Suppressor macrophage (primary cell): Measurements from ENCODE around the gene TMED7.
"Not testable (repeated sequence)": the region's sequence is repeated elsewhere in the genome, so short reads cannot be mapped to it uniquely, and the experiment has no call there.

ENCODE experiments used
- DNase-seq, 4 experiments: peaks; one replicate each; pipeline ENCODE4 v3.0.0-alpha.2; 2020 to 2022
- total RNA-seq, 17 experiments: gene quantifications; one replicate each; lab custom pipeline; 2026; ENCODE audit warnings: mixed read lengths in 6 of 17, inconsistent platforms in 3 of 17; lab: John Stamatoyannopoulos, UW

The TMED7 gene
- total RNA-seq, result 41.1 to 255 (median 159) reads per million in 17 experiments

- DNase-seq, result peak; percentile 100
These were observed at the start of gene TMED7 for GRCh38 chr5:115625579-115626444. TMED7 (minus strand) TSS chr5:115626036; CDS start chr5:115625792, 244 bp downstream.

- DNase-seq, result not testable (repeated sequence)
These were observed 48.9 kb upstream of the TMED7 start for GRCh38 chr5:115674782-115675181.

DNA sequence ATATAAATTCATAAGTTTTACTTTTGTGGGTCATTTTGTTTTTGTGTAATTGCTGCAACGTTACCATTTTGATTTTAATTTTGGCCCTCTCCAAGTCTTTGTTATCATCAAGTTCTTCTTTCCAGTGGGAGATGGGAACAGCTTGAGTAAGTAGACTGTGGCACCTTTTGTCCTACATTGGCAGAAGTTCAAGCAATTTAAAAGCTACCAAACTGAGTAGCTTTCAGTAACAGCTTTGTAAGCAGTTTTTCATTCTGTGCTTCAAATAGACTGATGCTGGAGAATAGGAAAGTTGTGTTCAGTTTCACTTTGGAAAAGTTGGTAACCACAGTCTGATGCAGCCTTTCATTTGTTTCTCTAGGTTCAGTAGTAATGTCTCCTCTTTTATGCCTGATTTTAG, 47.8 kb upstream of the TMED7 start:
- no peak for DNase-seq

- no peak for DNase-seq
These were observed 46.1 kb upstream of the TMED7 start for GRCh38 chr5:115671939-115672338.

DNA sequence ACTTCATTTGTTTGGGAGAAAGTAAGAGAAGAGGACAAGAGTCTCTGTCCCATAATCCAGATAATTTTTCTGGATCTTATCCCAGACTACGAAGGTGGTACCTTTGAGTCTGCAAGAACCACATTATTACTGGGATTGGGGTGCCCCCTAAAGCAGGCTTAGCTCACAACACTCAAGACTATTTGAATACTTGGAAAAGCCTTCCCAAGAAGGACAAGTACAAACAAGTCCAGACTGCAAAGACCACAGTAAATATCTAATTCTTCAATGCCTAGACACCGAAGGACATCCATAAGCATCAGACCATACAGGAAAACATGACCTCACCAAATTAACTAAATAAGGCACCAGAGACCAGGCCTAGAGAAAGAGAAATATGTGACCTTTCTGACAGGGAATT, 40.2 kb upstream of the TMED7 start:
- DNase-seq, result no peak

GRCh38 chr5:115661563-115661962, 35.7 kb upstream of the TMED7 start:
- no peak for DNase-seq

- DNase-seq, result no peak
These were observed 35.3 kb upstream of the TMED7 start for GRCh38 chr5:115661101-115661500.

DNA sequence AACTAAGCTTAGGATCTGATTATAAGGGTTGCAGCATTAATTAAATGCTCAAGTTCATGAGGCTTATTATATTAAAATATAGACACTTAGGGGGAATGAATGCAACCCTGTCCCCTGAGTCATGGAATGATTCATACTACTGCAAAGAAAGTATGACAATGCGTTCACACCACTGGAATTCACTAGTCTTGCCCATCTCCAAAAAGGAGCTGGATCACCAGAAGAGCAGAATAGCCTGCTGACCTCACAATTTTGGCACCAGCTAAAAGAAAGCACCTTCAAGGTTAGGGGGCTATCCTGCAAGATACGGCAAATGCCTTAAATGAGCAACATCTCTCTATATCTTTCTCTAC, 32.0 kb upstream of the TMED7 start:
- no peak for DNase-seq

DNA sequence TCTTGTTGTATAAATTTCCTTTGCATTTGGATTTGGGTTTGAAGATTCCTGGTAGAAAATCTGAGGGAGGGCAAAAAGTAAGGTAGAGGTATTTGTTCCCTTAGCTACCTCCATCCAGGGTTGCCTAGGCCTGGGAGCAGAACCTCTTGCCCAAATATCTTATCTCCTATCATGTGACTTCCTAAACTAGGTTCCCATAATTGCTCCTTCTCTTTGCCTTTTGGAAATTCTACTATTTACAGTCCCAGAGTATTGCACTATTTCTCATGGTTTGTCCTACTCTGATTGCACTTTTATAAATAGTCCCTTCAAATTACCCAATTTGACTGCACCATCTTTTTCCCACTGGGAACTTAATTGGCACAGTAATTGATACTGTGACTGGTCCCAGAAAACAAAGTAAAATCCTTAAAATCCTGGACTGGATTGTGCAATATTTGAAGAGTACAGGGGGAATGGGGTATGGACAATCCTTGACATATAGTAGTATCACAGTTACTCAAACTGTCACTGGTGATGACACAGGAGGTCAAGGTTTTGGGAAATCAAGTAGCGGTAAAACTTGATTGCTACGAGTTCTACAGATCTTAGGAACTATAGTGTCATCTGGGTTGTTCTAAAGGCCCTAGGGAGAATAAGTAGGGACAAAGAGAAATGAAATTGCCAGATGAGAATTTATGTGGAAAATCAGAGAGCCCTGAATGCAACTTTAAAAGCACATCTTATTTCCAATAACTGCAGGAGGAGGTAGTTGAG, 31.5 kb upstream of the TMED7 start:
- DNase-seq, result no peak

DNA sequence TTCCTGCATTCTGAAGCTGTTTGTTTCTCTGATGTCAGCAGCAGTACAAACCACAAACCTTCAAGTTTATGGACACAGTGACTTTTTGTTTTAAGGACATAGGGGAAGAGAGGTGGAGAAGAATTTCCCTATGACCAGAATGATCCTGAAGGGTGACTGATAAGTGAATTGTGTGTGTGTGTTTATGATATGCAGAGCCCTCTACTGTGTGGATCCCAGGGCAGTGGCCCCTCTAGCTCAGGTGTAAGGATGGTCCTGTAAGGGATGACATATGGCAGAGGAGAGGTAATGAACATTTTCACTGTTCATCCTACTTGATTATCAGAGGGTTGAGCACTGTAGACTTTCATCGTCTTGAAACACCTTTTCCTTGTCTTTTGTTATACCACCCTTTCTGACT, 30.6 kb upstream of the TMED7 start:
- DNase-seq, result no peak

DNA sequence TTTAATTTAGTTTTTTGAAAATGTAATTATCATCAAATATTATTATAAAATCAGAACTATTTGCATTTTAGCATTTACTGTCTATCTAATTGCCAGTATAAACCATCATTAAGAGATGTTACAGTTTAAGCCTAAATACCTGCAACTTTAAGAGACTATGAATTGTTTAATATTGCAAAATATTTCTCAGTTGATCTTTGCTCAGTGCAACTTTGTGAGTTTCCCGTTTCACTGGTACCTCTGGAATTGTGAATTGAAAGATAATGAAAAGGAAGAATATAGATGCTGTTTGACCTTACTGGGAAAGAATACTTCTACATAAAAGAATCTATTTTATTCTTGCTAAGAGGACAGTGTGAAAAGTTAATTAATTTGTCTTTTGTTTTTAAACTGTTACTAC, 30.2 kb upstream of the TMED7 start:
- no peak for DNase-seq

GRCh38 chr5:115649541-115649940, 23.7 kb upstream of the TMED7 start:
- DNase-seq, result no peak

- no peak for DNase-seq
These were observed 22.2 kb upstream of the TMED7 start for GRCh38 chr5:115648056-115648455.

GRCh38 chr5:115645386-115645785, 19.6 kb upstream of the TMED7 start:
- DNase-seq, result not testable (repeated sequence)

- no peak for DNase-seq
These were observed 18.2 kb upstream of the TMED7 start for GRCh38 chr5:115644046-115644445.

- DNase-seq, result no peak
These were observed 16.1 kb upstream of the TMED7 start for GRCh38 chr5:115641948-115642347.

DNA sequence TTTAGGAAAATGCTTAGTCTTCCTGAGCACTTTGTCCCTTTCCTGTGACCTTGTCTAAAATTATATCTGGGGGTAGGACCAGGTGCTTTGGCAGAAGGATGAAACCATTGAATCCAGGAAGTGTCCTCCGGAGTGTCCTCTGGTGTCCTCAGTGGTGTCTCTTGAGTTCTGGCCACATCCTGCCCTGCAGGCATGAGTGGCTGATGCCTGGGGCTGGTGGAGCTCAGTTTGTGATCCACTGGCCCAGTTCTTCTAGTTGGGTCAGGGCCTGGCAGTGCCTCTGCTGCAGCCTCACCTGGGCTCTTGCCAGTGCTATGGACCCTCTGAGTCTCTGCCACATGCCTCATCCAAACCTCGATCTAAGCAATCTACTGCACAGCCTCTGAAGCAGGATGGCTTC, 14.4 kb upstream of the TMED7 start:
- no peak for DNase-seq

GRCh38 chr5:115639377-115639776, 13.5 kb upstream of the TMED7 start:
- DNase-seq, result no peak

- no peak for DNase-seq
These were observed 11.7 kb upstream of the TMED7 start for GRCh38 chr5:115637507-115637906.

DNA sequence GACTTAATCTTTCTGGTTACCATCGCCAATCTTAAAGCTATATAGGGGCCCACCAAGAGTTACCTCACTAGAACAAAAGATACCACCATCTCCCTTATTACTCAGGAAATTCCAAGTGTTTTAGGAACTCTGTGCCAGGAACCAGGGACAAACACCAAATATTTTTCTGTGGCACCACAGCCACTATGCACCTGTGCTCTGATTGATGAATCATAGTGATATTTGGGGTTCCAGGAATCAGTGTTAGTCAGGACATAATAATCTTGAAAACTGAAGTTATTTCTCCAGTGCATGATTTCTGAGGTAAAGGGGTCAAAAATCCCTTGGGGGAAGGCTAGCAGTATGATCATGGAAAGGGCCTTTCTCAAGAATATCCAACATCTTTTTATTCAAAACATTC, 10.2 kb upstream of the TMED7 start:
- DNase-seq, result no peak

- peak; percentile 90 to 93 (median 93) for DNase-seq
These were observed 8.7 kb upstream of the TMED7 start for GRCh38 chr5:115634343-115635132.

GRCh38 chr5:115629903-115630302, 4.1 kb upstream of the TMED7 start:
- no peak for DNase-seq

DNA sequence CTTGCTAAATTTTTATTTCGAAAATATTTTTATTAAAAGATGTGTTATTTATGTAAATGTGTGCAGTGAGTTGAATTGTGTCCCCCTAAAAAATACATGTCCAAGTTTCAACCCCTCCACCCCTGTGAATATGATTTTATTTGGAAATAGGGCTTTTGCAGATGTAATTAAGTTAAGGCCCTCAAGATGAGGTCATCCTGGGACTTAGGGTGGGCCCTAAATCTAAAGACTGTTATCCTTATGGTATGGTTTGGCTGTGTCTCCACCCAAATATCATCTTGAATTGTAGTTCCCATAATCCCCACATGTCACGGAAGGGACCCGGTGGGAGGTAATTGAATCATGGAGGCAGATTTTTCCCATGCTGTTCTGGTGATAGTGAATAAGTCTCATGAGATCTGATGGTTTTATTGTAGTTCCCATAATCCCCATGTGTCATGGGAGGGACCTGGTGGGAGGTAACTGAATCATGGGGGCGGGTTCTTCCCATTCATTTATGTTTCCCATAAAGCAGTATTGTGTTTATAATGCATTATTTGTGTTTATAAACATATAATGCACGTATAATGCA, 1.5 kb upstream of the TMED7 start:
- DNase-seq, result peak; percentile 46 to 66 (median 48)
